OCI-LY3 (cell line): Measurements from ENCODE around the gene BCAS2.

Experiments used
- H2AFZ ChIP-seq: fragments of 200-600, 300-600 bp; shearing (Covaris generic); 2 replicates; pipeline ENCODE4 v1.6.0; 2014; ENCODE audit warnings: antibody characterized with exemption, low read depth, low read length
- H3K27ac ChIP-seq: fragments of 200-600, 300-600 bp; sonication (generic); 2 replicates; pipeline ENCODE4 v1.5.1; 2014; ENCODE audit warnings: mild to moderate bottlenecking, low read length, moderate library complexity, mixed read lengths
- H3K27me3 ChIP-seq: fragments of 200-600, 300-600 bp; sonication (generic); 2 replicates; pipeline ENCODE4 v1.6.1; 2014; ENCODE audit warnings: low read depth, low read length, mixed read lengths
- H3K36me3 ChIP-seq: fragments of 200-600, 300-600 bp; sonication (generic); replicated peaks from 2 replicates; pipeline ENCODE3; 2014; ENCODE audit warnings: low read depth, low read length, mixed read lengths
- H3K4me1 ChIP-seq: fragments of 300-600, 200-600 bp; sonication (generic); 2 replicates; pipeline ENCODE4 v1.6.1; 2014; ENCODE audit warnings: low read length, mixed read lengths
- H3K4me2 ChIP-seq: fragments of 200-600, 300-600 bp; sonication (generic); 2 replicates; pipeline ENCODE4 v1.6.1; 2014; ENCODE audit warnings: low read length, mixed read lengths
- H3K4me3 ChIP-seq: fragments of 300-600, 200-600 bp; sonication (generic); 2 replicates; pipeline ENCODE4 v1.5.1; 2014; ENCODE audit warnings: antibody characterized with exemption, mild to moderate bottlenecking, low read length, moderate library complexity
- H3K79me2 ChIP-seq: fragments of 300-600, 200-600 bp; shearing (Covaris generic); 2 replicates; pipeline ENCODE4 v1.6.1; 2014; ENCODE audit warnings: mild to moderate bottlenecking, low read length, mixed read lengths
- H3K9ac ChIP-seq: fragments of 300-600, 200-600 bp; shearing (Covaris generic); 2 replicates; pipeline ENCODE4 v1.6.0; 2014; ENCODE audit warnings: mild to moderate bottlenecking, low read length, moderate library complexity
- H3K9me3 ChIP-seq: fragments of 200-600, 300-600 bp; shearing (Covaris generic); 2 replicates; pipeline ENCODE4 v1.6.1; 2014; ENCODE audit warnings: low read length, mixed read lengths; ENCODE audit not compliant: insufficient read depth
- H4K20me1 ChIP-seq: fragments of 200-600, 300-600 bp; sonication (generic); 2 replicates; pipeline ENCODE4 v1.6.1; 2016; ENCODE audit warnings: low read length, mixed read lengths; ENCODE audit not compliant: insufficient read depth
- EZH2phosphoT487 ChIP-seq: fragments of 200-600 bp; shearing (Covaris generic); IDR thresholded peaks from 2 replicates; pipeline ENCODE4 v1.6.1; 2018; ENCODE audit warnings: antibody characterized with exemption, mixed run types, low read depth
- TF ChIP-seq, protein P1 (sequence below): fragments of 200-600, 300-600 bp; sonication (generic); IDR thresholded peaks from 2 replicates; pipeline ENCODE4 v1.5.1; 2014; ENCODE audit warnings: antibody characterized with exemption, low read length, low read depth

The BCAS2 gene

DNA sequence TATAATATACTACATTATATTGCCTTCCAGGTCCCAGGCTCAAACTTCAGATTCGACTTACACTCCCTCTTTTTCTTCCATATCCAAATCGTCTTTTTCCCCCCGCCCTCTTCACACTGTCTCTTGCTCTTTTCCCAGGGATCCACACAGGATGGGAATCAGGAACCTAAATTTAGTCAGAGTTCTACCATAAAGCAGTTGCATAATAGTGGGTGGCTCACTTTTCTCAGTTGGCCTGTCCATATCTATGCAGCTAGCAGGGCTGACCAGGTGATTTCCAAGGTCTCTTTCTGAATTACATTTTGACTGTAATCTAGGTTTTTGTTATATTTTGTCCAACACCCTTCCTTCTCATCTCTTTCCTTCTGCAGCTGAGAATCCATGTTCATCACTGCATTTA, 7.7 kb upstream of the BCAS2 start:
- Histone ChIP-seq H3K79me2 (no peaks in the 10 kb centered on the region), H4K20me1 (no peaks in the 10 kb centered on the region), H2AFZ (no peak overlapping the region), H3K9me3 (no peaks in the 10 kb centered on the region), H3K36me3 (no peaks in the 10 kb centered on the region), H3K4me3 (no peak overlapping the region), H3K27me3 (no peaks in the 10 kb centered on the region), H3K4me1 (no peaks in the 10 kb centered on the region), H3K9ac (no peak overlapping the region), H3K4me2 (no peak overlapping the region), H3K27ac (no peak overlapping the region)
- no peak for TF ChIP-seq EZH2phosphoT487

- Histone ChIP-seq H3K9me3 (no peaks in the 10 kb centered on the region), H3K4me2 (no peak overlapping the region), H3K27me3 (no peaks in the 10 kb centered on the region), H3K4me3 (no peak overlapping the region), H3K79me2 (no peaks in the 10 kb centered on the region), H3K4me1 (no peaks in the 10 kb centered on the region), H3K9ac (no peak overlapping the region), H4K20me1 (no peaks in the 10 kb centered on the region), H3K36me3 (no peaks in the 10 kb centered on the region), H3K27ac (no peak overlapping the region), H2AFZ (no peak overlapping the region)
- no peak for TF ChIP-seq EZH2phosphoT487
Observed at GRCh38 chr1:114588196-114588689, 6.8 kb upstream of the BCAS2 start.

DNA sequence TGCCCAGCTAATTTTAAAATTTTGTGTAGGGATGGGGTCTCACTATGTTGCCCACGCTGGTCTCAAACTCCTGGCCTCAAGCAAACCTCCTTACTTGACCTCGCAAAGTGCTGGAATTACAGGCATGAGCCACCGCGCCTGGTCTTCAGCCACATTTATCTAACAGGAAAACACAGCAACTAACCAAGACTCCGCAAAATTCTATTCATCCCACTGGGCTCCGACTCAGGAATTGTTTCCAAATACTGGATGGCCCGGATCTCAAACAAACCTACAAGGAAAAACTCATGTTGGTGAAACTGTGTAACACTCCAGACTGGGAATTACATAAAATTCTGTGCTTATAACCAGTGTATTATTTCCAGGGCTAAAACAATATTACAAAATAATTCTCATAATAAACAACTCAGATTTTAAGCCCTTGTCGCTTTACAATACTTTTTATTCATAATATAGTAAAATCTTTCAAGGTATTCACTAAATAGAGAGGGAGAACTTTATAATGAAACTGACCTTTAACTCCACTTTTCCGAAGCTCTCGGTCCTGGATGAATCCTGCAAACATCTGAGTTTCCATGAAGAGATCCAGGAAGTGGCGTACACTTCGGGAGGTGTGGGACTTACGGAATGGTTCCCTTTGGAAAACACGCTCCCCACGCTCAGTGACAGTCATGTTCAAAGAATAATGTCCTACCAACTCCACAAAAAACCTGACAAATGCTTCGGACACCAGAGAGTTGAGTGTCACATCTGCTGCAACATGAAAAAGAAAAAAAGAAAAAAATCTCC, 6.0 kb upstream of the BCAS2 start:
- Histone ChIP-seq H4K20me1 (no peaks in the 10 kb centered on the region), H3K9me3 (no peaks in the 10 kb centered on the region), H3K36me3 (no peaks in the 10 kb centered on the region), H3K4me2 (no peak overlapping the region), H3K79me2 (no peaks in the 10 kb centered on the region), H3K27ac (no peak overlapping the region), H3K4me3 (no peak overlapping the region), H3K4me1 (peaks cover 2% of the 10 kb centered on the region), H3K27me3 (no peaks in the 10 kb centered on the region), H2AFZ (no peak overlapping the region), H3K9ac (no peak overlapping the region)
- TF ChIP-seq, protein P1, sequence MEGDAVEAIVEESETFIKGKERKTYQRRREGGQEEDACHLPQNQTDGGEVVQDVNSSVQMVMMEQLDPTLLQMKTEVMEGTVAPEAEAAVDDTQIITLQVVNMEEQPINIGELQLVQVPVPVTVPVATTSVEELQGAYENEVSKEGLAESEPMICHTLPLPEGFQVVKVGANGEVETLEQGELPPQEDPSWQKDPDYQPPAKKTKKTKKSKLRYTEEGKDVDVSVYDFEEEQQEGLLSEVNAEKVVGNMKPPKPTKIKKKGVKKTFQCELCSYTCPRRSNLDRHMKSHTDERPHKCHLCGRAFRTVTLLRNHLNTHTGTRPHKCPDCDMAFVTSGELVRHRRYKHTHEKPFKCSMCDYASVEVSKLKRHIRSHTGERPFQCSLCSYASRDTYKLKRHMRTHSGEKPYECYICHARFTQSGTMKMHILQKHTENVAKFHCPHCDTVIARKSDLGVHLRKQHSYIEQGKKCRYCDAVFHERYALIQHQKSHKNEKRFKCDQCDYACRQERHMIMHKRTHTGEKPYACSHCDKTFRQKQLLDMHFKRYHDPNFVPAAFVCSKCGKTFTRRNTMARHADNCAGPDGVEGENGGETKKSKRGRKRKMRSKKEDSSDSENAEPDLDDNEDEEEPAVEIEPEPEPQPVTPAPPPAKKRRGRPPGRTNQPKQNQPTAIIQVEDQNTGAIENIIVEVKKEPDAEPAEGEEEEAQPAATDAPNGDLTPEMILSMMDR, result no peak
- TF ChIP-seq EZH2phosphoT487, result no peak

GRCh38 chr1:114586513-114587047, 5.2 kb upstream of the BCAS2 start:
- H3K9ac ChIP-seq, result no peak overlapping the region
- H4K20me1 ChIP-seq, result no peaks in the 10 kb centered on the region
- no peaks in the 10 kb centered on the region for H3K36me3 ChIP-seq
- H3K27me3 ChIP-seq, result no peaks in the 10 kb centered on the region
- H3K4me2 ChIP-seq, result no peak overlapping the region
- H3K9me3 ChIP-seq, result no peaks in the 10 kb centered on the region
- H3K27ac ChIP-seq, result no peak overlapping the region
- no peak overlapping the region for H3K4me3 ChIP-seq
- H3K79me2 ChIP-seq, result no peaks in the 10 kb centered on the region
- TF ChIP-seq EZH2phosphoT487, result no peak
- TF ChIP-seq, protein P1, result no peak
- H3K4me1 ChIP-seq, result peaks cover 6% of the 10 kb centered on the region
- H2AFZ ChIP-seq, result no peak overlapping the region

- Histone ChIP-seq H3K79me2 (peaks cover 11% of the 10 kb centered on the region), H3K36me3 (no peaks in the 10 kb centered on the region)
- no peak for TF ChIP-seq EZH2phosphoT487
- TF ChIP-seq, protein P1, result no peak
Observed at GRCh38 chr1:114585231-114585630, 3.8 kb upstream of the BCAS2 start.

More at GRCh38 chr1:114585231-114585630, 3.8 kb upstream of the BCAS2 start:
- no peaks in the 10 kb centered on the region for H3K9me3 ChIP-seq
- H3K27me3 ChIP-seq, result no peaks in the 10 kb centered on the region
- peaks cover 6% of the 10 kb centered on the region for H3K4me1 ChIP-seq
- H3K27ac ChIP-seq, result no peak overlapping the region
- H4K20me1 ChIP-seq, result no peaks in the 10 kb centered on the region
- no peak overlapping the region for H3K4me2 ChIP-seq
- H3K4me3 ChIP-seq, result no peak overlapping the region
- H3K9ac ChIP-seq, result no peak overlapping the region
- H2AFZ ChIP-seq, result no peak overlapping the region
